Activated effector memory CD4-positive, alpha-beta T cell treated with anti-CD3 and anti-CD28 coated beads, Interleukin-2, amount 50 U/mL, for 16 hours (primary cell): ENCODE results near the gene GNG2.

ENCODE experiments used
- DNase-seq: peaks from one replicate; pipeline ENCODE4 v3.0.0-alpha.2; 2020

Gene GNG2

GRCh38 chr14:51856792-51857296 lies 3.6 kb upstream of the GNG2 start:
- DNase-seq = no peak

DNA sequence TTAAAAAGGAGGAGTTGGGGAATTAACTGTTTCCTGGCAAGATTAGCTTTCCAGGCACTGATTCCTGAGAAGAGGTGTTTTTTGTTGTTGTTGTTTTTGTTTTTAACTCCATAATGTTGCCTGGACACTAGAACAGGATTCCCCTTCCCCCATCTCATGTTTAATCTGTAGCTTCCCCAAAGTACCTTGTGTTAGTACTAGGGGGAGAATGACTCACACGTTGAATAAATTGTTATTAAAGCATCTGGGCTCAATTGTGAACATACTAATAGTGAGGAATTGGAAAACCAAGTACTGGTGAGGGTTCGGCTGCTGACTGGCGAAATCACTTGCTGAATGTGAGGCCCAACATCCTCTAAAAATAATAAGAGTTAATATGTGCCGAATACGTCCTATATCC lies 1.3 kb upstream of the GNG2 start:
- DNase-seq = no peak

DNA sequence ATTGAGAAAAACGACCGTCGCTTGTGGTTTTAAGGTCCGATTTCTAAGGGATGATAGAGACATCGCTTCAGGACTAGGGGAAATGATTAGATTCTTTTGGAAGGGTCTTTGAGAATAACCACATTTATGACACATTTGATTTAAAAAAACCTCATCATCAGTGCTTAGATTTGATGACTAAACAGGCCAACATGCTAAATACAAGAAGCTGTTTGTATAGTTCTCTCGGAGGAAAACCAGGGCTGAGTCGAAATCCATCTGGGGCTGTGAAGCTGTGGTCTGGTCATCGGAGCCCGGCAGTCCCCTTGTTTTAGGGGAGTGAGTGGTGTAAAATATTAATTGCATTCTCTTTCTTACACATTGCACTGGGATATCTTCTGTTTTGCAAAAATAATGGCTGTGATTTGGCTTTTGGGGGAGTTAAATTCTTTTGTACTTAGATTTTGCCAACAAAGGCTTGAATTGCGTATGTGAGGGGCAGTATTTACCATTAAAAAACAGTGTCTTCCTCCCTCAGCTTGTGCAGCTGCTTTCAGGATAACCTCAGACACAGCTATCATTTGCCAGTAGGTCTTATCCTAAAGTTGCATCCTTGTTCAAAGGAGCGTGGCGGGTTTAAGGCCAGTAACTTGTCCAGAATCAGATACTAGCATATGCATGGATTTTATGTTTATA lies 550 bp downstream of the GNG2 start:
- no peak for DNase-seq

GRCh38 chr14:51862176-51862796 lies 1.9 kb downstream of the GNG2 start:
- DNase-seq = no peak

DNA sequence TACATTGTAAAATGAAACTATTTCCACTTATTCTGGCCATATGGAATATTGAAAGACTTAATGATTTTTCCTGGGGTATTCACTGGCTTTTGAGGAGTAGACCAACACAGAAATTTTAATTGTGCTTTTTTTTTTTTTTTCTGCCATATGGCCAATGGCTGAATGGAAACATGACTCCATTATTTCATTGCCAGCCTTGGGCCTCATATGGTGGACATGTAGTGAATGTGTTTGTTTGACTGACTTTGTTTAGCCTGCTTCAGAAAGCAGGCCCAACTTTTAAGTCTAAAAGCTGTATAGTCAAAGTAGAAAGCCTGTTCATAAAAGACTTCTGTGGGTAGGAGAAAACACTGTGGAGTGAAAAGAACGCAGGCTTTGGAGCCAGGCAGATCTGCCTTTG lies 2.4 kb downstream of the GNG2 start:
- DNase-seq = no peak

GRCh38 chr14:51865953-51866747 lies 5.7 kb downstream of the GNG2 start:
- peak; percentile 71 for DNase-seq

- DNase-seq = no peak
Measured at GRCh38 chr14:51867741-51868140, 7.3 kb downstream of the GNG2 start.

- DNase-seq = no peak
Measured at GRCh38 chr14:51868405-51868804, 8.0 kb downstream of the GNG2 start.

- peak; percentile 88 for DNase-seq
Measured at GRCh38 chr14:51869411-51870100, 9.1 kb downstream of the GNG2 start.

- DNase-seq = no peak
Measured at GRCh38 chr14:51870606-51871005, 10.2 kb downstream of the GNG2 start.

DNA sequence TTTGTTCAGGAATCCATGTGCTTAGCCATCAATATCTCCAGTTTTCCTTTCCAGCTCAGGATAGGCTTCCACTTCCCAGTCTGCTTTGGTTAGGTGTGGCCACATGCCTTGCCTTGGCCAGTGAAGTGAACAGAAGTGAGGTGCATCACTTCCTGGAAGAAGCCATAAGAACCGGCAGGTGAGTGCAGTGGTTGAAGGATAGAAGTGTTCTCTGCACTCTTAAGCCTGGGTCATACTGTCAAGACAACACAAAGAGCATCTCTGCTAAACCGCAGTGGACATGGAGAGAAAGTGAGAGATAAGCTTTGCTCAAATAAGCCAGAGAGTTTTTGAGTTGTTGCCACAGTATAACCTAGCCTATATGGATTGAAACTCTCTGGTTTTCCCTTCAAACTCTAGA lies 11.4 kb downstream of the GNG2 start:
- DNase-seq = no peak

DNA sequence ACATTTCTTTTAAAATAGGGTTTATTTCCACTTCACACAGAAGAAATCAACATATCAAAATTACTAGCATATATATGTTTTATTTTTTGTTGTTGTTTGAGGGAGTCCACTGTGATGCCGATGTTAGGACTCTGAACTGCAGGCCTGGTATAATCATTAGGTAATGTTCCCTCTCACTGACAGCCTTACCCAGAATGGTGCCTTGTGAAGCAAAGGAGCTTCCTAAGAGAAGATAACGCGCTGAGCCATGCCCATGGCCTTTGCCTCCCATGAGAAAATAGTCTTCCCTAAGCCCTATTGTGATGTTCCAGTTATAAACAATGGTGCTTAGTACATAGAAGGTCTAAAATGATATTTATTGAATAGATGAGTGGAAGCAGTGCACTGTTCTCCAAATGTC lies 12.0 kb downstream of the GNG2 start:
- no peak for DNase-seq

GRCh38 chr14:51873221-51873893 lies 12.9 kb downstream of the GNG2 start:
- DNase-seq = no peak

- DNase-seq = no peak
Measured at GRCh38 chr14:51877810-51878209, 17.4 kb downstream of the GNG2 start.

DNA sequence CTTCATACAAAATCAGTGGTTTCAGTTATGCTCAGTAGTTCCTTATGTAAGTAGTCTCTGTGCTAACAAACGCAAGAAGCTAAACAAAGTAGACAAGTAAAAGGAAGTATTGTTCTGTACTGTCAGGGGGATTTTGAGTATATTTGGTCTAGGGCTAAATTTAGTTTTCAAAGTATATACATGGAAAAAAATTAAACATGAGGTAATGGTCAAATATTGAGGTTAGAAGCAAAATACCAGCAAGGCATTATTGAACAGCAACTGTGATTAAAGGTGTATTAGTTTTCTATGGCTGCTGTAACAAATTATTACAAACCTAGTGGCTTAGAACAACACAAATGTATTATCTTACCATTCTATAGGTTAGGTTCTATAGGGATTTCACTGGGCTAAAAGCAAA lies 18.8 kb downstream of the GNG2 start:
- no peak for DNase-seq

DNA sequence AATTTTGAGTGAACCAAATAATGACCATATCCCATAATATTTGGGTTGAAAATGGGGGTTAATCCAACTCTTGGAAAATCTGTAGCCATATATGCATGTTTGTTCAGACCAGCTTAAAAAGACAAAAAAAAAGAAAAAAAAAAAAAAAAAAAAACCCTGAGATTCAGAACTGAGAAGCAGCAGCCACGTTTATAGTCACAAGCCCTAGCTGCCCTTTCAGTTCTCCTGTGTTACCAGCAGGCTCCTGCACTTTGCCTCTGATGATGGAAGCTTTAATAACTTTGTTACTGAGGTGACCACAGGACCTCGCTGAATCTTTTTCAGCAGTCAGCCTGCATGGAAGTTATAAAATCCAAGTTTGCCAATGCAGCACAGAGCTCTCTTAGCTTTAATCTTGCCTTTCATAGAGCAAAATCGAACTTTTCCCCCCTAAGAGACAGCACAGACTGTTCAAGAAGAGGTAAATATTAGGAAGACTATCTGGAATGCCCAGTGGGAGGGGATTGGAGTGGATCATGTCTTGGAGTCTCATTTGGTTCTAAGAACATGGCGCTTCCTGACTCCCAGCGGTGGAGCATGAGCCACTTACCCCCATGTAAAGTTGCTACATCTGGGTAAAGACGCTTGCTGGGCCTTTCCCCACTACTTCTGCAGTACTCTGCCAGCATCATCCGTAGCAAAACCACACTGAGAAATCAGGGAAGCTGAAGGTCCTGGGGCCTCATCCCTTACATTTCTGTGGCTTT lies 20.6 kb downstream of the GNG2 start:
- no peak for DNase-seq

DNA sequence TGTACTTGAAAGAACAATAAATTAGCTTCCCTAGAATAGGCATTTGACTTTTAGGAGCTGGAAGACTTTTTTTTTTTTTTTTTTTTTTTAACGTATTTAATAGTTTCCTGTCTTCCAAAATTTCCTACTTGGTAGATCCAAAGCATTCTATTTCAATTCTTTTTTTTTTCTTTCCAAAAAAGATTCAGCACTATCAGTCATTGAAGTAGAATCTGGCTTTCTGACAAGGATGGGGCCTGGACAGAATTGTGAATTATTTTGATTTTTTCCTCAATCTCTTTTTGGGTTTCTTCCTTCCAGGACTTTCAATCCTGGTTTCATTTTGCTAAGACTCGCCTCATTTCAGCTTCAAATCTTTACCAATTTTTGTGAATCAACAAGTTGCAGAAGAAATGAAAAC lies 21.2 kb downstream of the GNG2 start:
- DNase-seq = no peak

GRCh38 chr14:51883232-51883631 lies 22.8 kb downstream of the GNG2 start:
- DNase-seq = no peak

- DNase-seq = no peak
Measured at GRCh38 chr14:51884086-51884927, 23.9 kb downstream of the GNG2 start.

DNA sequence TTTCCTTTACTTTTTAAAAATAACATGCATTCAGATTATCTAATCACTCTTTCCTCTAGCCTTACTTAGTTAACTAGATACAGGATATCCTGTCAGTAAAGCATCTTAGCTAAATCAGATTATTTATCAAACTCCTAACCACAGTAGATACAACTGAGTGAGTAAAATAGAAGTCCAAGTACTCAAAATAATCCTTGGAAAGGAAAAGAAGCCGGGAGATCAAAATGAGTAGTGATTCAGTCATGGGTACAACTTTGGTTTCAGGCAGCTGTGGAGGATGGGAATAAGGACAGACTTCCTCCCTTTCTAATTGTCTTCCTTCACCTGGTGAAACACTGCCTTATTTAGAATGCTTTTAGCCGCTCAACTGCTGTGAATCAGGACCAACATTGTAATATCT lies 29.4 kb downstream of the GNG2 start:
- no peak for DNase-seq

DNA sequence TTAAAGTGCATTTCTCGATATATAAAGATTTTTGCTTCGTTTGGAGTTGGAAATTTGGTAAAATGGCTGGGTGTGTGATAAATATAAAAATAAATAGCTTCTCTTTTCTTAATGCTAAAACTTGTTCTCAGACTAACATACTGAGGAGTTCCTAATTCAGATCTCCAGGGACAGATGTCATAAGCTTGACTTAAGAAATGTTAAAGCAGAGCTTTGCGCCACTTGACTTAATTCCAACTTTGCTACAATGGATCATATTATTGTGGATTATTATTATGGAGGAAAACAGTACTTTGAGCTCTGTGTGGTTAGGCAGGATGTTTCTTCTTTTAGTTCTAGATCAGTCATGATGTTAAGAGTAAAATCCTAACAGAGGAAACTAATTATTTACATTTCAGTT lies 33.8 kb downstream of the GNG2 start:
- no peak for DNase-seq
